Activated T-cell treated with anti-CD3 and anti-CD28 coated beads, Interleukin-2, amount 50 U/mL, for 4 hours (primary cell): Measurements from ENCODE around the gene RHBG. TPM values are rescaled to one million over a fixed set of nuclear protein-coding genes. Genes with fewer than 3 reads are reported as not detected.

Experiments
- ATAC-seq, 2 donors: fragments of 200-7000 bp; cut with Tn5 transposase; one replicate each; pipeline ENCODE4 v1.10.0; 2021
- DNase-seq: peaks from one replicate; pipeline ENCODE4 v3.0.0-alpha.2; 2020
- H3K27me3 Mint-ChIP-seq: one replicate; pipeline ENCODE4 v1.8.0; 2021; ENCODE audit warnings: low read depth, mixed read lengths
- H3K36me3 Mint-ChIP-seq: one replicate; pipeline ENCODE4 v1.8.0; 2022; ENCODE audit warnings: mixed read lengths; ENCODE audit not compliant: insufficient read depth
- H3K4me1 Mint-ChIP-seq: one replicate; pipeline ENCODE4 v1.8.0; 2021; ENCODE audit warnings: low read depth, mixed read lengths
- H3K4me3 Mint-ChIP-seq: one replicate; pipeline ENCODE4 v1.8.0; 2021; ENCODE audit warnings: mild to moderate bottlenecking, moderate library complexity, mixed read lengths
- H3K9me3 Mint-ChIP-seq: one replicate; pipeline ENCODE4 v1.8.0; 2021; ENCODE audit warnings: mixed read lengths
- total RNA-seq, 3 donors: library from RNA; stranded (reverse); gene quantifications; one replicate each; pipeline ENCODE4 v1.2.1, GENCODE V29; 2021

The RHBG gene
- total RNA-seq, 3 donors from 2014 or later, result not detected

DNA sequence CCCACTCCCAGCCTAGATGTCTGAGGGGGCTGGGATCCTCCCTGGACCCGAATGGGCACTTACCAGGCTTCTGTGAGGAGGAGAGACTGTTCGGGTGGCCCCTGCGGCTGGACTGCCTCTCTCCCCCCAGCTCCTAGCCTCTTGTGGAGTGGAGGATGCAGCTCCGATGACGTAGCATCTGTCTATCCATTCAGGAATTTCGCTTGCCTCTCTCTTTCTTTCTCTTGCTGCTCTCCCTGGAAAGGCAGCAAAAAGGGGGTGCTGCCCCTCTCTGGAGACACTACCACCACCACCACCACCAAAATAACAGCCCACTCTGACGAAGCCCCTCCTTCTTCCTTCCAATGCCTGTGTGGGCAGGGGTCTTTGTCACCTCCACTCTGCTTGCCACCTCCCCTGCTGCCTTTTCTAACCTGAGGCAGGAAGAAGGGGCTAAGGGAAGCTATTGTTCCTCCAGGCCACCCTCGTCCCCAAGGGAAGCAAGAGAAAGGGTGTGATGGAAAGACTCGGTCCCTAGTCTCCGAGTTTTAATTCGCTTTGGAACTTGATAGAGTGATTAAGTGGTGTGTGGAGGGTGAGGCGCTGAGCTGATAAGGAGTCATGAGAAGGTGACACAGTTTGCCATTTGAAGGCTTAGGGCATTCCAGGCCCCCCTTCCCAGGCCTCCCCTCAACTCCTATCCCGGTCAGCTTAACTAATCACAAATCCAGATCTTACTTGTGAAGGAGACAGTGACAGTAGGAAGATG, 60.5 kb downstream of the RHBG start:
- Mint-ChIP-seq H3K4me3 (no peak overlapping the region), H3K27me3 (peaks cover 89% of the 10 kb centered on the region), H3K4me1 (peaks cover 3% of the 10 kb centered on the region), H3K36me3 (no peaks in the 10 kb centered on the region), H3K9me3 (no peaks in the 10 kb centered on the region)
- DNase-seq (no peak), ATAC-seq (no peak)

DNA sequence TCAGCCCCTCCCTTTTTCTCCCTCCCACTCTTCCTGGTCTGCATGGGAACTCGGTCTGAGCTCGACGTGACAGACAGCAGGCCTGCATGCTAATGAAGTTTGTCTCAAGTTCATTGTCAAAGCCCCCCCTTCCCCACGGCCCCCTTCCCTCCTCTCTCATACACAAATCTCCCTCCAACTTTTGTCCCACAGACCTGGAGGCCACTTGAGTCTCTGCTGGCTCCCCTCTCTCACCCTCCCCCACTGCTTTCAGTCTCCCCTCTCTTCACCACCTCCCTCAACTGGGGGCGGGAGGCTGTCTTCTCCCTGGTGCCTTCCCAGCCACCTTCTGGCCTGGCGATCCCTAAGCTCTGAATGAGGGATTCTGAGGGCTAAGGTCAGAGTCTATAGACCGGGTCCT, 61.3 kb downstream of the RHBG start:
- peaks cover 6% of the 10 kb centered on the region for H3K4me1 Mint-ChIP-seq
- no peaks in the 10 kb centered on the region for H3K9me3 Mint-ChIP-seq
- no peaks in the 10 kb centered on the region for H3K36me3 Mint-ChIP-seq
- no peak for ATAC-seq
- peaks cover 90% of the 10 kb centered on the region for H3K27me3 Mint-ChIP-seq
- H3K4me3 Mint-ChIP-seq, result no peak overlapping the region
- DNase-seq, result no peak

DNA sequence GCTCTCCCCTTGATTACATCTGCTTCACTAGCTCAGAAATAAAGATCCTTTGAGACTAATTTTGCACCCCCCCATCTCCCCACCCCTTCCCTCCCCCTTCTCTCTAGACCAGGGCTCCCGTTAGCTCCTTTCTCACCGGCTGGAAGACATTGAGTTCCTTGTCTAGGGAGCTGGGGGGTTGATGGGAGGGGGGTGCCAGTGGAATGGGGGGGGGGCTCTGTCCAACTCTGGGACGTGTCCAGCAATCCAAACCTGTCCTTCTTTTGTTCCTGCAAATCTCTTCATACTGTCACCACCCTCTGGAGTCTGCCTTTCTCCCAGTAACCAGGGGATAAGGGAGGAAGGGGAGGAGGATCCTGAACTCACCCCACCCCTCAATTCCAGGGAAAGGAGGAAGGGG, 61.9 kb downstream of the RHBG start:
- ATAC-seq (no peak), DNase-seq (no peak)
- Mint-ChIP-seq H3K4me3 (no peak overlapping the region), H3K36me3 (no peaks in the 10 kb centered on the region), H3K4me1 (peaks cover 9% of the 10 kb centered on the region), H3K9me3 (no peaks in the 10 kb centered on the region), H3K27me3 (peaks cover 92% of the 10 kb centered on the region)

DNA sequence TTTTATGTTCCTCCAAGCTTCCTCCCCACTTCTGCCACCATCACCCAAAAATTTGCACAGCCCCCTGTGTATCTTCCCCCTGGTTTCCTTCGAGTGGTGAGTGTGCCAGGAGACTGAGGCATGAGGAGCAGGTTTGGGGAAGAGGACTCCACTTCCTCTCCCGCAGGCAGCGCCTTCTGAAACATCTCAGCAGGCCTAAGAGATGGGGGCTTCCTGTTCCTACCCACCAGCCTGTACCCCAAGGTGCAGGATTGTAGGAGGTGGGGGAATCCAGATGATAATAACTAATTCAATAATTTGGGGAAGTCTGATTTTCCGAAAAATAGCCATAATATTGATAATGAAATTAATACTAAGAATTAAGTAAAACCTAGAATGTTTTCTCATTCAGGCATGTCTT, 62.4 kb downstream of the RHBG start:
- no peaks in the 10 kb centered on the region for H3K36me3 Mint-ChIP-seq
- H3K4me3 Mint-ChIP-seq, result no peak overlapping the region
- ATAC-seq, result no peak
- peaks cover 88% of the 10 kb centered on the region for H3K27me3 Mint-ChIP-seq
- no peak for DNase-seq
- peaks cover 9% of the 10 kb centered on the region for H3K4me1 Mint-ChIP-seq
- no peaks in the 10 kb centered on the region for H3K9me3 Mint-ChIP-seq

DNA sequence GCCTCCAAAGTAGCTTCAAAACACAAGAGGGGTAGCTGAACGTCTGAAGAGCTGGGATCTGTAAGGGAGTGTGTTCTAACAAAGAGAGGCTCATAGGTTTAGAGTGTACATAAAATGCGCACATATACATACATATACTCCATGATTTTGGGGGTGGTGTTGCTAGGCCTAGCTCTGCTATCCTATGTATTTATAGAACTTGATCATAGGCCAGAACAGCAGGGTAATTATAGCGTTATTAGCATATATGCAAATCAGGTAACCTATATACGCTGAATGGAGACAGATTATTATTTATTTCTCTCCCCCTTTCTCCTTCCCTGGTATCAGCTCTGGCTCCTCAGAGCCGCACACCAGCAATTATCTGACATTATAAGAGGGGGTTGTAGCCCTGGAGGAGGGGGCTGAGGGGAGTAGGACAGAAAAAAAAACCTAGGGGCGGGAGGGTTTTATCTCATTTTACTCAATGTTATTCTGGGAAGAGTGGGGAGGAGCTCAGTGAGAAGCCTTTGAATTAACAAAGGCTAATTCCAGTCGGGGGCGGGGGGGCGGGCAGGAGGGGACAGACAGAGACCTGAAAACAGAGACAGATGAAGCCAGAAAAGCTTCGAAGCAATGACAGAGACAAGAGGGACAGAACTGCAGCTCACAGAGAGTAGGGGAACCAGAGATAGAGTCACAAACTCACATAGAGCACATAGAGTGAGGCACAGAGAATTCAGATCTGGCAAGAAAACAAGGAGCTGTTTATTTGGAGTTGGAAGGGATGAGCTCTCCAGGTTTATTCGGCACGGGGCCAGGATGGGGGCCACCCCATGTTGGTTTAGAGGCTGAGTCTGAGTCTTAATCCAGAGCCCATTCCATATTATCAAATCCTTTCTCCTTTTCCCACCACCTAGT, 63.0 kb downstream of the RHBG start:
- no peak overlapping the region for H3K4me3 Mint-ChIP-seq
- H3K4me1 Mint-ChIP-seq, result peaks cover 14% of the 10 kb centered on the region
- no peaks in the 10 kb centered on the region for H3K9me3 Mint-ChIP-seq
- ATAC-seq (no peak), DNase-seq (no peak)
- H3K36me3 Mint-ChIP-seq, result no peaks in the 10 kb centered on the region
- peaks cover 89% of the 10 kb centered on the region for H3K27me3 Mint-ChIP-seq

DNA sequence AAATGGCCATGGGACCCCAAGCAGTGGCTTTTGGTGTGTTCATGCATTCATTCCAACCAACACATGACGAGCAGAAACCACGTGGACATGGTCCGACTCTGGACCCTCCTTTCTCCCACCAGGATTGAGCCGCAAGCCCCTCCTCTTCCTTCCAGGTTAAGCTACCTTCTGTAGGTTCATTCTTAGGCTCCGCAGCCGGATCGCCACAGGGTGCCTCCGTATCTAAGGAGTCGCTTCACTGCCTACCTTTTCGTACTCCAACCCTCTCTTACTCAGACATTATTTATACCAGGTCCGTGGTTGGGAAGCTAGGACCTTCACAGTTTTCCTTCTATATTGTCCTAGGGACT, 63.6 kb downstream of the RHBG start:
- H3K4me1 Mint-ChIP-seq, result peaks cover 18% of the 10 kb centered on the region

DNA sequence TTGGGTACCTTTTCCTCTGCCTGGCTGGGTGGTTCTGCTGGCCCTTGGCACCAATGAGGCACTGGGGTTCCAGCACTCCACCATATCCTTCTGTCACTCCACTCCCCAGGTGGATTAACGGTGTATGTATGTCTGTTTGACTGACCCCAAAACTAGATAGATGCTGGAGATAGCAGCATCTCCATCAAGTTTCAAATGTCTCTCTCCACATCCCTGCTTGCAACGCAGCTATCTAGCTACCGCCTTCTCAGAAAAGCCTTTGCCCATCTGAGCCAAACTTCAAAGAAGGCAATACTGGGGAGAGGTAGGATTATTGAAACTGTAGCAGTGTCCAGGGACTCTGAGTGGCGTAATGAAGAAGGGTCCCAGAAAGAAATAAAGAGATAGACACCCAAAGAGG, 64.0 kb downstream of the RHBG start:
- no peaks in the 10 kb centered on the region for H3K9me3 Mint-ChIP-seq
- H3K4me1 Mint-ChIP-seq, result peaks cover 20% of the 10 kb centered on the region
- H3K27me3 Mint-ChIP-seq, result peaks cover 88% of the 10 kb centered on the region
- no peaks in the 10 kb centered on the region for H3K36me3 Mint-ChIP-seq
- no peak for ATAC-seq
- DNase-seq, result no peak
- no peak overlapping the region for H3K4me3 Mint-ChIP-seq

More for the DNA sequence above, 63.6 kb downstream of the RHBG start:
- DNase-seq, result no peak
- Mint-ChIP-seq H3K36me3 (no peaks in the 10 kb centered on the region), H3K4me3 (no peak overlapping the region), H3K27me3 (peaks cover 89% of the 10 kb centered on the region), H3K9me3 (no peaks in the 10 kb centered on the region)
- no peak for ATAC-seq

DNA sequence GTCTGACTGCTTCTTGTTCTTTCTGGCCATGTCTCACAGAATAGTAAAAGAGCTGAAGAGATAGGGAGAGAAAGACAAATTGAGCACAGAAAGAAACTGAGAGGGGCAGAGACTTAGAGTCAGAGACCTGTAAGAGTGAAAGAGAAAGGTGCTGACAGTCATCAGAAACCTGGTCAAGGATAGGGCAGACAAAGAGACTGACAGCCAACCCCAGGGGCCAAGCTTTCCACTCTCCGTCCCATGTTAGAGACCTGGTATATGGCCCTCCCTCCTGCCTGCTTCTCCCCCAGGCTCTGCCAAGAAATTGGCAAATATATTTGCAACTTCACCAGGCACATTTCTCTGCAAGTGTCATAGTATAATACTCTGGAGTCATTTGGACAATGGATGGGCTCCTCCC, 64.6 kb downstream of the RHBG start:
- Mint-ChIP-seq H3K4me1 (peaks cover 25% of the 10 kb centered on the region), H3K4me3 (no peak overlapping the region), H3K27me3 (peaks cover 88% of the 10 kb centered on the region), H3K9me3 (no peaks in the 10 kb centered on the region), H3K36me3 (no peaks in the 10 kb centered on the region)
- DNase-seq (no peak), ATAC-seq (peak; percentile 64 to 66)

Other genes with a start within 250 kb of the RHBG start
- 10 to 100 TPM; 31.7 to 51.5 (median 37.1) TPM for gene SEMA4A, start 215.6 kb upstream of the RHBG start, total RNA-seq
- 10 to 100 TPM; 61.3 to 79.7 (median 73.0) TPM for gene SLC25A44, start 175.1 kb upstream of the RHBG start, total RNA-seq
- gene PMF1, start 156.2 kb upstream of the RHBG start, total RNA-seq, result 100 to 1,000 TPM; 184 to 201 (median 192) TPM
- 1 to 10 TPM; 2.0 to 2.5 (median 2.4) TPM for gene BGLAP, start 127.0 kb upstream of the RHBG start, total RNA-seq
- 1 to 10 TPM; 2.0 to 3.6 (median 3.4) TPM for gene PAQR6, start 121.2 kb upstream of the RHBG start, total RNA-seq
- 100 to 1,000 TPM; 118 to 125 (median 123) TPM for gene SMG5, start 86.4 kb upstream of the RHBG start, total RNA-seq
- 1 to 10 TPM; 6.3 to 6.9 (median 6.4) TPM for gene TMEM79, start 84.9 kb upstream of the RHBG start, total RNA-seq
- 10 to 100 TPM; 12.6 to 15.8 (median 13.2) TPM for gene GLMP, start 73.5 kb upstream of the RHBG start, total RNA-seq
- under 1 TPM in 1 of 3 donors, not detected in 2; 0.42 TPM for gene VHLL, start 69.9 kb upstream of the RHBG start, total RNA-seq
- gene CCT3, start 30.9 kb upstream of the RHBG start, total RNA-seq, result 100 to 1,000 TPM; 694 to 815 (median 725) TPM
- under 1 TPM in 2 of 3 donors, not detected in 1; 0.37 to 0.43 TPM for gene TSACC, start 30.7 kb upstream of the RHBG start, total RNA-seq
- 10 to 100 TPM; 42.5 to 50.9 (median 46.3) TPM for gene MEF2D, start 131.6 kb downstream of the RHBG start, total RNA-seq
- under 1 TPM; 0.18 to 0.38 (median 0.37) TPM for gene IQGAP3, start 203.4 kb downstream of the RHBG start, total RNA-seq
- 10 to 100 TPM in 1 of 3 donors, 1 to 10 TPM in 2; 2.9 to 10.9 (median 5.4) TPM for gene TTC24, start 210.5 kb downstream of the RHBG start, total RNA-seq
- gene NAXE, start 222.6 kb downstream of the RHBG start, total RNA-seq, result 100 to 1,000 TPM in 1 of 3 donors, 10 to 100 TPM in 2; 80.3 to 102 (median 83.7) TPM
- gene GPATCH4, start 232.3 kb downstream of the RHBG start, total RNA-seq, result 100 to 1,000 TPM; 171 to 190 (median 174) TPM